Endothelial cell of umbilical vein (primary cell): ENCODE results near the gene BCAN.

Source experiments
- MAX ChIP-seq: IDR thresholded peaks from 2 replicates; pipeline ENCODE4 v1.6.1; 2011; ENCODE audit not compliant: insufficient read depth, insufficient read length
- POLR2A ChIP-seq: IDR thresholded peaks from 2 replicates; pipeline ENCODE4 v1.6.1; 2012; ENCODE audit warnings: low read depth, mild to moderate bottlenecking, control low read depth, low read length

GRCh38 chr1:156593661-156593989 lies 48.3 kb upstream of the BCAN start:
- TF ChIP-seq POLR2A (no peak), MAX (no peak)
